HL-60/S4 treated with phorbol 12-myristate 13-acetate at 8.2 ng/mL for 4 days and 3 days (cell line): ENCODE data around the gene TAF4.
"Not testable (repeated sequence)": the region's sequence is repeated elsewhere in the genome, so short reads cannot be mapped to it uniquely, and the experiment has no call there.

Source experiments
- in situ Hi-C: fragments of 300-500 bp; cut with MboI; formaldehyde crosslinking; loops from 2 replicates; pipeline ENCODE4 v1.15.0; 2022; ENCODE audit warnings: low sequenced_read_pairs

The TAF4 gene

DNA sequence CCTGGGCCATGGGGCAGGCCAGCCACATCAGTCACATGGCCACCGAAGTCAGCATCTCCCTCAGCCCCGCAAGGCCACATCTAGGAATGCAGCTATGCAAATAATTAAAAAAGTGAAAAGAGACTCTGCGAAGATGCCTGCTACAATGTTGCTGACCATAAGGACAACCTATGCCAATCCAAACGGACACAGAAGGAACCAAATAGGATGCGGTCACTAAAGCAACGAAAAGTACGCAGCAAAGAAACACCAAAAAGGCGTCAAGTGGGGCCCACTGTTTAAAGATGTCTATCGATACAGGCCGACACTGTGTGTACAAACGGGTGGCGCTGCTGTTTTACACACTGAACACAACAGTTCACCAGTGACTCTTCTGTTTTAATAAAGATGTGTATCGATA is 56.4 kb downstream of the TAF4 start:
- in situ Hi-C loops: loop anchor here (25.0 kb wide), 1 partner anchor 128 kb away; the partner anchor contains the start of genes PSMA7 and SS18L1

- in situ Hi-C loops: loop anchor here (25.0 kb wide), 1 partner anchor 129 kb away; the partner anchor contains the start of genes PSMA7 and SS18L1
These were observed 57.0 kb downstream of the TAF4 start for GRCh38 chr20:62008643-62009183.

DNA sequence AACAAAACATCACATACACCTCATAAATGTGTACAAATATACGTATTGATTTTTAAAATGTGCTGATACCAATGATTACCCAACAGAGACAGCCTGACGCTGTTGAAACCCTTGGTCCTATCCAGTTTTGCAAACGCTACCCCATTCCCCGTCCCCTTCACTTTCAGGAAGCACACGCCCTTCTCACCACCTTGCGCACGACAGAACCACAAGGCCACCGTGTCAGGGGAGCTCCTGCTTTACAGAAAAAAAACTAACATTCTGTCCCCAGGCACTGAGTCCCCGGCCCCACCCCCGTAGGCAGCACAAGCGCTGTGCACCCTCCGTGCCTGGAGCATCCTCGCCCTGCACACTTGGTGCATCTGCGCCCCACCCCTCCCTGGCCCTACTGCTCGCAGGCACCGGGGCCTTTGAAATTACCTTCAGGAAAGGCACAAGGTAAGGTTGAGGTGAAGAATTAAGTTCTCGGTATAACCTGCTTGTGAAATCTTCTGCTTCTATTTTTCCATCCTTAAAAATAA is 58.5 kb downstream of the TAF4 start:
- in situ Hi-C loops: loop anchor here (25.0 kb wide), 1 partner anchor 130 kb away; the partner anchor contains the start of genes PSMA7 and SS18L1

GRCh38 chr20:62006482-62006881 is 59.2 kb downstream of the TAF4 start:
- in situ Hi-C loops: loop anchor here (25.0 kb wide), 1 partner anchor 131 kb away; the partner anchor contains the start of genes PSMA7 and SS18L1

GRCh38 chr20:62004614-62005013 is 61.1 kb downstream of the TAF4 start:
- in situ Hi-C loops: loop anchor here (25.0 kb wide), 1 partner anchor 133 kb away; the partner anchor contains the start of genes PSMA7 and SS18L1

DNA sequence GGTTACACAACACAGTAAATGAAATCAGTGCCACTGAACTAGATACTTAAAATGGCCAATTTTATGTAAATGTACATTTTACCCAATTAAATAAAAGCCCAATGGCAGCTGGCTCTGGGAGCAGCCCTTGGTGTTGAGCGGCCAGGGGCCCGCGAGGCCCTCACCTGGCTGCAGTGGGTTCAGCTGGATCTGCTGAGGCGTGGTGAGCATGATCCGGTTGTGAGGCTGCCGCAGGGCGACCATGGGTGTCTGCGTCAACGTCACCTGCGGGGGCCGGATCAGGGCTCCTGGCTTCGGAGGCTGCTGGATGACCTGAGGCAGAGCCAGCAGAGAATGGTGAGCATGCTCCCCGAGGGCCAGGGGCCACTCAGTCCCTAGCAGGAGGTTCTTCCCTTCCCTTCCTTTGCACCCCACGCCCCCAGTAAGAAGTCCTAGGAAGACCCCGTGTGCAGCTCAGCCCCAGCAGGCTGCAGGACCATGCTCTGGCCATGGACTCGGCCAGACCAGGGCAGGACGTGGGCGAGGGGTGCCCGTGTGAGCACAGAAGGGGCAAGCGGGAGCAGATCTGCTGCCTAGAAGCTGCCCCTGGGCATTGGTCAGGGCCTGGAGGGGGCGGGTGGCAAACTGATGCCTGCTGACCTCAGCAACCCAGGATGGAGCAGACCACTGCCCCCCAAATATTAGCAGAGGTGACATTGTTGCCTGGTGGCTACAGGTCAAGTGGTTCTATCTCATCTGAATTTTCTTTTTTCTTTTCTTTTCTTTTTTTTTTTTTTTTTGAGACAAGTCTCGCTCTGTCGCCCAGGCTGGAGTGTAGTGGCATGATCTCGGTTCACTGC is 61.9 kb downstream of the TAF4 start:
- in situ Hi-C loops: loop anchor here (25.0 kb wide), 1 partner anchor 134 kb away; the partner anchor contains the start of genes PSMA7 and SS18L1

DNA sequence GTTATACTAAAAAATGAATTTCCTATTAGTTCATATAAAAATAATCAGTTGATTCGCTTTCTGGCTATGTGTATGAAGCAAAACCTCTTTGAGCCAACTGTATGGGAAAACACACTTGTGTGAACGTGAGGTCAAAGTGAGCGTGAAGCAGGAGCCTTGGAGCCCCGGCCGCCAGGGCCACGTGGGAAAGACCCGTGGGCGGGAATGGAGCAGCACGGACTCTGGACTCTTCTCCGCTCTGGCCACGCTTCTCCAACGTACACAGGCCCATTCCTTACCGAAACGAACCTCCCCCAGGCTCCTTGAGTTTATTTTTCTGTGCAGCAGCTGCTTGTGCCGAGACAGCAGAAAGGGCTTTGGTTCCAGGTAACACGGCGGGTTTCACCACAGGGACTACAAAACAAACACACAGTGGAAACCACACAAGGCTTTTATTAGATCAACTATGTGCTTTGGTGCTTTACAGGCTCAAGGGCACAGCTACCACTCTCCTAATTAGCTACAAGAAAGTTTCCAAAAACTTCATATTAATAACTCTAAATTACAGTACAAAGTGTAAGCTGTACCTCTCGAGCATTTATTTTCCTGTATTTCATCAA is 62.7 kb downstream of the TAF4 start:
- in situ Hi-C loops: loop anchor here (25.0 kb wide), 1 partner anchor 134 kb away; the partner anchor contains the start of genes PSMA7 and SS18L1

GRCh38 chr20:62001178-62001715 is 64.4 kb downstream of the TAF4 start:
- in situ Hi-C loops: loop anchor here (25.0 kb wide), 1 partner anchor 136 kb away; the partner anchor contains the start of genes PSMA7 and SS18L1

GRCh38 chr20:61998343-61999121 is 67.1 kb downstream of the TAF4 start:
- in situ Hi-C loops: no loop called here

DNA sequence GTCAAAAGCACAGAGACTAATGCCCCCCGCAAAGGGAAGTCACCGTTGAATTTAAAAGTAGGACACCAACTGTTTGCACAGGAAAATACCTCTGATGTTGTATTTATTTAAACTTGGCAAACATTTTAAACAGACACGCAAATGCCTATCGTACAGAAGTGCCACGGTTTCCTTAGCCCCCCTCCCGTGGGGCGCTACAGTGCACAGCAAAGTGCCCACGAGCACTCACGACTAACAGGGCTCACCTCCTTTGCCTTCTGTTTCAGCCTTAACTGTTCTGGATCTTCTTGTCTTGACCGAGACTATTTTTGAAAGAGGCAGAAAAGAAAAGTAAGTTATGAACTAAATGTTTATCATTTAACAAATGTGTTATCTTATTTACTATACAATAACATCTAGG is 67.8 kb downstream of the TAF4 start:
- in situ Hi-C loops: no loop called here

DNA sequence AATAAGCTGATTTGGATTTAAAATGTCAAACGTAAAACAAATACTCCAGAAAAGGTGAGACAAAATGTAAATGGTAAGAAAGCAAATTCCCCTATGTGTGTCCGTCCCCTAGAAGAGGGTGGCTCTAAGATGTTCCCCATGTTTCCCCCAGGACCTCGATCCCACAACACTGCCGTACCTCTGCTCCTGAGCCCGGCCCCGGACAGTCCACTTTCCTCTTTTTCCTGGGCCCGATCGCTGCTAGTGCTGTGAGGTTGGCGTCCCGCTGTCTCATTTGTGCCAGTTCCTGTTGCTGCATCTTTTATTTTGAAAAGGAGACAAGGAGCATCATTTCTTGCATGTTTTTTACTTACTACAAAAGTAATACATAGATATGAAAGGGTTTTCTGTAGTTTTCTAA is 68.3 kb downstream of the TAF4 start:
- in situ Hi-C loops: no loop called here

DNA sequence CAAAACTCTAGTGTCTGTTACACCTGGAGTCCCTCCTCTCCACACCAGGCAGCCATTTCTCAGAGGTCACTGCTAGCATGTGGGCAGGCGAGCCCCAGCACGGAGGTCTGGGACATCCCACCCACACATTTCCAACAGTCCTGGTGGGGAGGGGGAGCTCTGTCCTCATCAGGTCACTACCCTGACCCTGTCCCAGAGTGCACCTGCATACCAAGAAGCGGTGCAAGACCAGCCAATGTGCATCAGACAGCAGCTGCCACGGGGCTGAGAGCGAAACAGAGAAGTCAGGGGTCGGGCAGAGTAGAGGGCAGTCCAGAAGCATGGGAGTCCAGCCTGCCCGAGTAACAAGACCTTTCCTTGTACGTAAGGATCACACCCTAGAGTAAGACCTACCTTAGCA is 71.1 kb downstream of the TAF4 start:
- in situ Hi-C loops: no loop called here

DNA sequence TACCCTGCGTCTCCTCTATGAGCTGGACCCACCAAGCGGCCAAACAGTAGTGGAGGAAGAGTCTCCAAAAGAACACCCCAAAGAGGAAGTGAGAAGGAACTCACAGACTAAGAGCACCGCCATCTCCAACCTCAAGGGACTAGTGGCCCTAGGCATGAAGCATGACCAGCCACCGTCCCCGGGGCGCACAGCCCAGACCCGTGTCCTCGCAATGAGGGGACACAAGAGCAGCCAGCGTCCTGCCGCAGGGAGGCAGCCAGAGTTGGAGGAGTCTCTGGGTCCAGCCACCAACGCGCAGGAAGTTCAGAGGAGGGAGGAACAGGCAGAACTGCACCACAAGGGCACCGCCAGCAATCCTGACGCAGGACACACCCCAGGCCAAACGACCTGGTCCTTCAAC is 72.6 kb downstream of the TAF4 start:
- in situ Hi-C loops: no loop called here

DNA sequence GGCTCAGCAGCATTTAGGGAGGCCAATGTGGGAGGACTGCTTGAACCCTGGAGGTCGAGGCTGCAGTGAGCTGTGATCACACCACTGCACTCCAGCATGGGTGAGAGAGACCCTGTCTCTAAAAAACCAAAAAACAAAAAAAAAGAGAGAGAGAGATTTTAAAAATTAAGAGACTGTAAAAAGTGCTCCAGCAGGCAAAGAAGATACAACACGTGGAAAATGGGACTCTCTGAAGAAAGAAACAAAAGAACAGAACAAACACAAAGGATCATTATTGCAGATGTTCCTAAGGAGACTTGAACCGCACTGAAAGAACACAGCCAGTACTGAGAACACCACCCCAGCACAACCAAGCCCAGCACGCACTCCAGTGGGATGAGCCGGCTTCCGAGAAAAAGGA is 74.2 kb downstream of the TAF4 start:
- in situ Hi-C loops: no loop called here

DNA sequence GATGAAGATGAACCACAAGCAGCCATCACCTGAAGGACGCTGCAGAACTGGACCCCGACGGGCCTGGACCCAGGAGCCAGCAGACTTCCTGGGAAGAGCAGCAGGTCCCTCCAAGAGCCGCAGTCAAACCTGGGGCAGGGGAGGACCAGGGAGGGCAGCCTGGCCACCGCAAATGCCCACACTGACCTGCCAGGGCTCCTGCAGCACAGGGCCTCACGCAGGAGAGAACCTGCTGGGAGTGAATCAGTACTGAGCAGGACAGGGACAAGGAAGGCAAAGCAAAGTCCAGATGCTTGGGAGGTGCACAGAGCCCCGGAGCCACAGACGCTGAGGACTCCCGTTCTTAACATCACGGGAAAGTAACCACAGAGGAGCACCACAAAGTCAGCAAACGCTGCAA is 75.2 kb downstream of the TAF4 start:
- in situ Hi-C loops: no loop called here

GRCh38 chr20:61989741-61990140 is 75.9 kb downstream of the TAF4 start:
- in situ Hi-C loops: no loop called here

DNA sequence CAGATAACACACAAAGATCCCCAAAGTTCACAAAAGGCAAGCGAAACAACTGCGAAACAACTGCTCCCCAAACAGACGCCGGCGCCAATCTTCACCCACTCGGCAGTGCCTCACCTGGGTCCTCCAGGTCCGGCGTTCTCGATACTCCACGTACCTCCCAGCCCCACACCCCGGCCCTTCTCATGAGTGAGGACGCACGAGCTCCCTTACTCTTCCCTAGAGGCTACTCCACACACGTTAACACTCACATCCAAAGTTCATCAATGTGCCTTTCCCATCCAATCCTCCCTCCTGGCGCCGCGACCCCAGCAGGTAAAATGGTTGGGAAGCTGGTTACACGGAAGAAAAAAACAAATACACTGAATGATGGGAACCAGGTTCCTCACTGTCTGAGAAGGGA is 77.0 kb downstream of the TAF4 start:
- in situ Hi-C loops: no loop called here

DNA sequence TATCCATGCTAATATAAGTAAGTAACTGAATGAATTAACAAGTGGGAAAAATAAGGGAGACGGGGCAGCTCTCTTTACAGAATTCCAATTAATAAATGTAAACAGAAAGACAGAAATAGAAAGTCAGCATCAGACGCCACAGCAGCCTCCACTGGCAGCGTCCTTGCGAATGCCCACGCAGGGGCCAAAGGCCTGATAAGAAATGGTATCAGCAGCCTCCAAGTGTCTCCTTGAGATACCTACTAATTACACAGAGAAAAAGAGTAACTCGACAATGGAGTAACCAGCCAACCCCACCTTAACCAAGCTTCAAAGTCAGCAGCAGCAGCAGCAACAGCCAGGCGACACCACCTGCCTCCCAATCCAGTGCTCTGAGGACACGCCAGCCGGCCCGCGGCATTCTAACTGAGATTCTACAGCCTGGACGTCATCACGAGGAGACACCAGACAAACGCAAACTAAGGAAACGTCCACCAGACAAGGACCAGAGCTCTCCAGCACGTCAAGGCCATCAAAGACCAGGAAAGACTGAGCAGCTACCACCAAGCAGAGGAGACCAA is 78.8 kb downstream of the TAF4 start:
- in situ Hi-C loops: no loop called here

GRCh38 chr20:61985096-61985495 is 80.6 kb downstream of the TAF4 start:
- in situ Hi-C loops: no loop called here

DNA sequence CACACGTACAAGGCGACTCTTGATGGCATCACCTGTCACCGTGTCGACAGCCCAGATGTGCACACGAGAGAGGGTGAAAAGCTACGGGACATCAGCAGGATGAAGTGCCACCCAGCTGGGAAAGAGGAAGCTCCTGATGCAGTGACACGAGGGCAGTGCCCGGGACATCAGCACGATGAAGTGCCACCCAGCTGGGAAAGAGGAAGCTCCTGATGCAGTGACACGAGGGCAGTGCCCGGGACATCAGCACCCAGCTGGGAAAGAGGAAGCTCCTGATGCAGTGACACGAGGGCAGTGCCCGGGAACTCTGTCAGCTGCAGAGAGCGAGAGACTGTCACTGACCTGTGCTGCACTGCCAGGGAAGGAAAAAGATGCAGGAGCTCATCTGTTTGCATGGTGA is 81.2 kb downstream of the TAF4 start:
- in situ Hi-C loops: not testable (repeated sequence)
